Astrocyte (in vitro differentiated cells and primary cell): Measurements from ENCODE around the gene PELI2. TPM values are rescaled to one million over a fixed set of nuclear protein-coding genes. Genes with fewer than 3 reads are reported as not detected.

ENCODE experiments used
- DNase-seq: peaks from one replicate; pipeline ENCODE4 v3.0.0-alpha.2; 2010; ENCODE audit warnings: low read depth
- FAIRE-seq: peaks from 2 replicates; lab custom pipeline; 2011; peaks lifted over from hg19 to GRCh38; lab: Jason Lieb, UNC
- H2AFZ ChIP-seq: 2 replicates; pipeline ENCODE4 v1.6.0; 2012; ENCODE audit warnings: low read depth, low read length, inconsistent platforms
- H3K27ac ChIP-seq: 2 replicates; pipeline ENCODE4 v1.5.1; 2011; ENCODE audit warnings: low read depth, low read length, inconsistent platforms
- H3K27me3 ChIP-seq: 2 replicates; pipeline ENCODE4 v1.6.0; 2011; ENCODE audit warnings: low read length, inconsistent platforms; ENCODE audit not compliant: insufficient read depth
- H3K36me3 ChIP-seq: 2 replicates; pipeline ENCODE4 v1.5.1; 2011; ENCODE audit warnings: low read length, inconsistent platforms; ENCODE audit not compliant: insufficient read depth
- H3K4me1 ChIP-seq: 2 replicates; pipeline ENCODE4 v1.5.1; 2011; ENCODE audit warnings: low read length, inconsistent platforms; ENCODE audit not compliant: insufficient read depth
- H3K4me2 ChIP-seq: 2 replicates; pipeline ENCODE4 v1.6.0; 2012; ENCODE audit warnings: low read length, inconsistent platforms
- H3K4me3 ChIP-seq: 2 replicates; pipeline ENCODE4 v1.5.1; 2011; ENCODE audit warnings: low read depth, mild to moderate bottlenecking, low read length, inconsistent platforms; ENCODE audit not compliant: insufficient read depth
- H3K79me2 ChIP-seq: 2 replicates; pipeline ENCODE4 v1.6.0; 2012; ENCODE audit warnings: mild to moderate bottlenecking, low read length, inconsistent platforms; ENCODE audit not compliant: insufficient read depth
- H3K9ac ChIP-seq: 2 replicates; pipeline ENCODE4 v1.6.0; 2012; ENCODE audit warnings: mild to moderate bottlenecking, low read length, inconsistent platforms
- H3K9me3 ChIP-seq: 2 replicates; pipeline ENCODE4 v1.5.1; 2012; ENCODE audit warnings: low read depth, mild to moderate bottlenecking, low read length, inconsistent platforms; ENCODE audit not compliant: insufficient read depth
- H4K20me1 ChIP-seq: 2 replicates; pipeline ENCODE4 v1.6.0; 2012; ENCODE audit warnings: low read length, inconsistent platforms; ENCODE audit not compliant: insufficient read depth
- H3K27ac Mint-ChIP-seq: one replicate; pipeline ENCODE4 v1.8.0; 2021; ENCODE audit warnings: mild to moderate bottlenecking, mixed read lengths; ENCODE audit not compliant: unreplicated experiment
- H3K27me3 Mint-ChIP-seq: one replicate; pipeline ENCODE4 v1.8.0; 2021; ENCODE audit warnings: low read depth, mixed read lengths; ENCODE audit not compliant: unreplicated experiment
- H3K36me3 Mint-ChIP-seq: one replicate; pipeline ENCODE4 v1.8.0; 2021; ENCODE audit warnings: low read depth, mixed read lengths; ENCODE audit not compliant: unreplicated experiment
- H3K4me1 Mint-ChIP-seq: one replicate; pipeline ENCODE4 v1.8.0; 2021; ENCODE audit warnings: low read depth, mixed read lengths; ENCODE audit not compliant: unreplicated experiment
- H3K4me3 Mint-ChIP-seq: one replicate; pipeline ENCODE4 v1.8.0; 2021; ENCODE audit warnings: mild to moderate bottlenecking, moderate library complexity, mixed read lengths; ENCODE audit not compliant: unreplicated experiment
- H3K9me3 Mint-ChIP-seq: one replicate; pipeline ENCODE4 v1.8.0; 2021; ENCODE audit warnings: mild to moderate bottlenecking, mixed read lengths; ENCODE audit not compliant: unreplicated experiment
- CTCF ChIP-seq: IDR thresholded peaks from 2 replicates; pipeline ENCODE4 v1.5.1; 2011; ENCODE audit warnings: low read depth, mild to moderate bottlenecking, inconsistent platforms, low read length, moderate library complexity; ENCODE audit not compliant: insufficient read depth
- EZH2 ChIP-seq: IDR thresholded peaks from 2 replicates; pipeline ENCODE4 v1.6.1; 2012; ENCODE audit warnings: mild to moderate bottlenecking, low read length, inconsistent platforms; ENCODE audit not compliant: insufficient read depth
- total RNA-seq: library from RNA; stranded (reverse); gene quantifications from 2 replicates; pipeline ENCODE4 v1.2.1, GENCODE V29; 2021

PELI2 gene
- total RNA-seq, 1 donor from 2014 or later: 5.3 TPM

GRCh38 chr14:56237398-56237797 lies 119.2 kb downstream of the PELI2 start:
- Histone ChIP-seq H3K9me3 (no peaks in the 10 kb centered on the region), H4K20me1 (no peaks in the 10 kb centered on the region), H3K79me2 (no peaks in the 10 kb centered on the region), H3K4me3 (no peak overlapping the region), H3K36me3 (no peaks in the 10 kb centered on the region), H2AFZ (no peak overlapping the region), H3K4me2 (no peak overlapping the region), H3K4me1 (no peaks in the 10 kb centered on the region), H3K27me3 (no peaks in the 10 kb centered on the region), H3K27ac (no peak overlapping the region), H3K9ac (no peak overlapping the region)
- TF ChIP-seq EZH2 (no peak), CTCF (no peak)
- no peak overlapping the region for H3K27ac Mint-ChIP-seq
- no peaks in the 10 kb centered on the region for H3K4me1 Mint-ChIP-seq
- FAIRE-seq: no peak
- H3K9me3 Mint-ChIP-seq: no peaks in the 10 kb centered on the region
- no peak for DNase-seq
- no peaks in the 10 kb centered on the region for H3K36me3 Mint-ChIP-seq
- no peaks in the 10 kb centered on the region for H3K27me3 Mint-ChIP-seq
- no peak overlapping the region for H3K4me3 Mint-ChIP-seq

GRCh38 chr14:56241461-56241860 lies 123.2 kb downstream of the PELI2 start:
- Mint-ChIP-seq H3K36me3 (no peaks in the 10 kb centered on the region), H3K27ac (no peak overlapping the region), H3K4me1 (peaks cover 4% of the 10 kb centered on the region), H3K27me3 (no peaks in the 10 kb centered on the region), H3K9me3 (no peaks in the 10 kb centered on the region), H3K4me3 (no peak overlapping the region)
- TF ChIP-seq CTCF (no peak), EZH2 (no peak)
- Histone ChIP-seq H3K4me3 (no peak overlapping the region), H3K4me1 (peaks cover 13% of the 10 kb centered on the region), H3K9me3 (no peaks in the 10 kb centered on the region), H3K27ac (no peak overlapping the region), H2AFZ (no peak overlapping the region), H3K79me2 (no peaks in the 10 kb centered on the region), H3K9ac (no peak overlapping the region), H3K27me3 (no peaks in the 10 kb centered on the region), H4K20me1 (no peaks in the 10 kb centered on the region), H3K4me2 (no peak overlapping the region), H3K36me3 (no peaks in the 10 kb centered on the region)
- no peak for DNase-seq
- no peak for FAIRE-seq

- Histone ChIP-seq H3K4me1 (peaks cover 13% of the 10 kb centered on the region), H4K20me1 (no peaks in the 10 kb centered on the region), H3K4me2 (peak overlapping the region; percentile 76), H3K36me3 (no peaks in the 10 kb centered on the region), H3K27ac (peak overlapping the region; percentile 86), H3K9ac (no peak overlapping the region), H3K4me3 (no peak overlapping the region), H2AFZ (no peak overlapping the region), H3K27me3 (no peaks in the 10 kb centered on the region), H3K9me3 (no peaks in the 10 kb centered on the region), H3K79me2 (no peaks in the 10 kb centered on the region)
- TF ChIP-seq CTCF (no peak), EZH2 (no peak)
- Mint-ChIP-seq H3K27me3 (no peaks in the 10 kb centered on the region), H3K4me3 (no peak overlapping the region), H3K9me3 (no peaks in the 10 kb centered on the region), H3K4me1 (peaks cover 4% of the 10 kb centered on the region), H3K27ac (no peak overlapping the region), H3K36me3 (no peaks in the 10 kb centered on the region)
- FAIRE-seq: no peak
- no peak for DNase-seq
Measured at GRCh38 chr14:56243110-56243509, 124.9 kb downstream of the PELI2 start.
